NCI-H1694 treated with DMSO at 0.1 percent for 48 hours (cell line): ENCODE results near the gene MACROH2A1.

ENCODE experiments used
- DNase-seq: peaks from one replicate; lab custom pipeline; 2025; lab: John Stamatoyannopoulos, UW

The MACROH2A1 gene

GRCh38 chr5:135313946-135314345 is 85.1 kb downstream of the MACROH2A1 start:
- no peak for DNase-seq

- no peak for DNase-seq
Observed at GRCh38 chr5:135313405-135313804, 85.6 kb downstream of the MACROH2A1 start.

- DNase-seq = no peak
Observed at GRCh38 chr5:135312255-135312935, 86.6 kb downstream of the MACROH2A1 start.

DNA sequence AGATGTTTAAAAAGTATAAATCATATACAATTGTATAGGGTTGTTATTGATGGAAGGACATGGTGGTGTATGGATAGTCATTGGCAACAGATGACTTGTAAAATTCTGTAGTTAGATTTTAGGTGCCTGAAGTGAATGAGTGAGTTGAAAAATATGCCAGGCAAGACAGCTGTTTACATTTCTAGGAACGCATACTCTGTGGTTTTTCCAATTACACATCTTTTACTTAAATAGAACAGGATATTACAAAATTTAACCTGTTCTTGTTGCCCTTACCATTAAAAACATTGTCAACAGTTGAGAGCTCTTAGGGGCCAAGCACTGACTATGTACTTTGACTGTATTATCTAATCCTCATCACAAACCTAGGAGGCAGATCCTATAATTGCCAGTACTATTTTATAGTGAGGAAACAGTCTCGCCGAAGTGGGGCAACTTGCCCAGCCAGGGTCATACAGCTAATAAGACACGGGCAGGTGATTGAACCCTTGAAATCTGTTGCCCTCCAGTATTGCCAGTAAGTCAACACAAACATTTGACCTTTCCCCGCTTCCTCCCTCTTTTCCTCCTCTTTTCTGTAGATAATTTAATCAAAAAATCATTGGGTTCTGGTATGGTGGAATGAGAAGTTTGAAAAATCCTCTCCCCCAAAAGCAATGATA is 88.6 kb downstream of the MACROH2A1 start:
- no peak for DNase-seq

- no peak for DNase-seq
Observed at GRCh38 chr5:135309391-135310327, 89.4 kb downstream of the MACROH2A1 start.

GRCh38 chr5:135308752-135309151 is 90.3 kb downstream of the MACROH2A1 start:
- DNase-seq = no peak

- DNase-seq = no peak
Observed at GRCh38 chr5:135308245-135308644, 90.8 kb downstream of the MACROH2A1 start.

GRCh38 chr5:135307143-135307903 is 91.7 kb downstream of the MACROH2A1 start:
- no peak for DNase-seq

- DNase-seq = no peak
Observed at GRCh38 chr5:135306557-135306956, 92.5 kb downstream of the MACROH2A1 start.

DNA sequence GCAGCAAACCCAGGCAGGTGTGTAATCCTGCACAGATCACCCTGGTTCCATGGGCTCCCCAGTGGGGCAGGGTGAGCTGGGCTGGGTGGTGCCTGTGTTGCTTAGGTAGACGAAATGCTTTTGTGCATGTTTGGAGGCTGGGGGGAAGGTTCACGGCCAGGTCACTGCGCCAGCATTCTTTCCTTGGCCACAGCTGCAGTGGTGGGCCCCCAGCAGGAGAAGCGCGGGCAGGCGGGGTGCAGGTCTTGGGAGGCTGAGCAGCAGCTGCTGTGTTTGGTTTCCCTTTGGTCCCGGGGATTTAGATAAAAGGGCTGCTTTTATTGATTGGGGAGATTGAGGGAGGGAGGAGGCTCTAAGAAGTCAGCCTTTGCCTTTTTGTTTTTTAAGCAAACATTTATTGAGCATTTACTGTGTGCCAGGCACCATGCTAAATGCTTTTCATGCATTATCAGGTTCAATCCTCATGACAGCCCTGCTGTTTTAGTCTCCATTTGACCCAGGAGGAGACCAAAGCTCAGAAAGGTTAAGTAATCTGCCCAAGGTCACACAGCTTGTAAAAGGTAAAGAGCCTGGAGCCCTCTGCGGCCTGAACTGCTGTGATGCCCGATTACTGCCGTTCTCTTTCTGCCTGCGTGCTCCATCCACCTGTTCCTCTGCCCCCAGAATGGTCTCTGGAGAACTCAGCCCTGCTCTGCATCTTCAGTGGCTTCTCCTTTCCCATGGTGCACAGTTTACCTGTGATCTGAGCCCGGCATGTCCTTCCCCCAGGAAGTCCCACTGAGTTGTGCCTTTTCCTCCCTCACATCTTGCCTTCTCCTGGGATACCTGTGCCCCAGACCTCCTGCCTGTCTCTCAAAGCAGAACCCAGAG is 94.4 kb downstream of the MACROH2A1 start:
- no peak for DNase-seq

GRCh38 chr5:135303582-135304173 is 95.4 kb downstream of the MACROH2A1 start:
- no peak for DNase-seq

GRCh38 chr5:135296900-135297816 is 101.9 kb downstream of the MACROH2A1 start:
- no peak for DNase-seq

DNA sequence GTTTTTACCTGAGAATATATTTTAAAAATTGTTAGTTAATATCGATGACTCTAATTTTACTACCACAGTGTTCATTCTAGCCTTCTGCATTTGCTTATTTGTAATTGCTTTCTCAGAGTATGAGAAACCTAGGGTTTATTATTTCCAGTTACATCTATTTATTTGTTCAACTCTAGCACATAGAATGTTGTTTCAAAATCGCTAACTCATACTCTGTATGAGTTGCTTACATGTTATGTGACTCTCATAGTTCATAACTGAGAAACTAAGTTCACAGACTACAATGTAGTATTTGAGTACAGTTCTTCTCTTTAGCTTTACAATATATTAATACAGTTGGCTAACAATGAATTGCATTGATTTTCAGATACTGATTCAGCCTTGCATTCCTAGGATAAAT is 103.2 kb downstream of the MACROH2A1 start:
- DNase-seq = no peak

DNA sequence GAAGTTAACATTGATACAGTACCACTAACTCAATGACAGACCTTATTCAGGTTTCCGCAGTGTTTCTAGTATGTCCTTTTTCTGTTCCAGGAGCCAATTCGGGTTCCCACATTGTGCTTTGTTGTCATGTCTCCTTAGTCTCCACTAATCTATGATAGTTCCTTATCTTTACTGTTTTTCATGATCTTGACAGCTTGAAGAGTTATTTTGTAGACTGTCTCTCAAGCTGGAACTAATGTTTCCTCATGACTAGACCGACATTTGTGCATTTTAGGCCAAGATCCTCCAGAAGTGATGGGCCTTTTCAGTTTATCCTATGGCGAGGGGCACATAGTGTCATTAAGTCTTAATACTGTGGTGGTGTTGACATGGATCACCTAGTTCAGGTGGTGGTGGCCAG is 104.2 kb downstream of the MACROH2A1 start:
- no peak for DNase-seq

DNA sequence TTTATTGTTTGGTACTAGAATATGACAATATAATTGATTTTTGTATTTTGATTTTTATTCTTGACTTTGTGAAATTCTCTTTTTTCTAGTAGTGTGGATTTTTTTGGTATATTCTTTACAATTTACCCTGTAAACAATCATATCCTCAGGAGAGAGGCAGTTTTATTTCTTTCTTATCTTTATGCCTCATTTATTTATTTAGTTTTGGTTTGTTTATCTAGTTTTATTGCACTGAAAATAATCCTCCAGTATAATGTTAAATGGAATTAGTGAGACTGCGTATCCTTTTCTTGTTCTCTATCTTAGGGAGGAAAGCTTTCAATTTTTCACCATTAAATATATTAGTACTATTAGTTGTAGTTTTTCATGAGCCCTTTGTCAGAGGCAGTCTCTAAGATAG is 109.4 kb downstream of the MACROH2A1 start:
- no peak for DNase-seq

DNA sequence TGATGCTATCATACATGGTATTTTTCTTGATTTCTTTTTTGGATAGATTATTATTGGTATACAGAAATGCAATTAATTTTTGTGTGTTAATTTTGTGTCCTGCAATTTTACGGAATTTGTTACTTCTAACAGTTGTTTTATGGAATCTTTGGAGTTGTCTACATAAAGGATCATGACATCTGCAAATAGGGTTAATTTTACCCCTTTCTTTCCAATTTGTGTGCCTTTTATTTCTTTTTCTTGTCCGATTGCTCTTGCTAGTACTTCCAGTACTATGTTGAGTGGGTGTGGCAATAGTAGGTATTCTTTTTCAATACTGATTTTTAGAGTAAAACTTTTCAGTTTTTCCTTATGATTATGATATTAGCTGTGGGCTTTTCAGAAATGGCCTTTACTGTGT is 111.5 kb downstream of the MACROH2A1 start:
- no peak for DNase-seq
